Brain microvascular endothelial cell (primary cell): Measurements from ENCODE around the gene KLF16.

ENCODE experiments used
- DNase-seq: peaks from one replicate; pipeline ENCODE4 v3.0.0-alpha.2; 2020
- H3K27ac ChIP-seq: fragments of 250-450 bp; sonication (Bioruptor Pico); 2 replicates; pipeline ENCODE4 v1.5.1; 2020; ENCODE audit warnings: mild to moderate bottlenecking, moderate library complexity
- H3K27me3 ChIP-seq: fragments of 250-450 bp; sonication (Bioruptor Pico); replicated peaks from 2 replicates; pipeline ENCODE4 v1.5.1; 2020; ENCODE audit warnings: mild to moderate bottlenecking
- H3K36me3 ChIP-seq: fragments of 250-450 bp; sonication (Bioruptor Pico); replicated peaks from 2 replicates; pipeline ENCODE4 v1.5.1; 2020; ENCODE audit warnings: mild to moderate bottlenecking
- H3K4me3 ChIP-seq: 2 replicates; pipeline ENCODE4 v1.5.1; 2011; ENCODE audit warnings: low read depth, mild to moderate bottlenecking, control low read depth, low read length, moderate library complexity
- in situ Hi-C: cut with HindIII; loops from 2 replicates; pipeline ENCODE4 v1.10.0; 2017; ENCODE audit warnings: low sequenced_read_pairs, low pct_ligation_motif_present
- TF ChIP-seq, protein P1 (sequence below): IDR thresholded peaks from 2 replicates; pipeline ENCODE4 v1.5.1; 2011; ENCODE audit warnings: low read depth, mild to moderate bottlenecking, moderate library complexity, low read length, control low read depth, inconsistent platforms; ENCODE audit errors: missing control alignments

The KLF16 gene

DNA sequence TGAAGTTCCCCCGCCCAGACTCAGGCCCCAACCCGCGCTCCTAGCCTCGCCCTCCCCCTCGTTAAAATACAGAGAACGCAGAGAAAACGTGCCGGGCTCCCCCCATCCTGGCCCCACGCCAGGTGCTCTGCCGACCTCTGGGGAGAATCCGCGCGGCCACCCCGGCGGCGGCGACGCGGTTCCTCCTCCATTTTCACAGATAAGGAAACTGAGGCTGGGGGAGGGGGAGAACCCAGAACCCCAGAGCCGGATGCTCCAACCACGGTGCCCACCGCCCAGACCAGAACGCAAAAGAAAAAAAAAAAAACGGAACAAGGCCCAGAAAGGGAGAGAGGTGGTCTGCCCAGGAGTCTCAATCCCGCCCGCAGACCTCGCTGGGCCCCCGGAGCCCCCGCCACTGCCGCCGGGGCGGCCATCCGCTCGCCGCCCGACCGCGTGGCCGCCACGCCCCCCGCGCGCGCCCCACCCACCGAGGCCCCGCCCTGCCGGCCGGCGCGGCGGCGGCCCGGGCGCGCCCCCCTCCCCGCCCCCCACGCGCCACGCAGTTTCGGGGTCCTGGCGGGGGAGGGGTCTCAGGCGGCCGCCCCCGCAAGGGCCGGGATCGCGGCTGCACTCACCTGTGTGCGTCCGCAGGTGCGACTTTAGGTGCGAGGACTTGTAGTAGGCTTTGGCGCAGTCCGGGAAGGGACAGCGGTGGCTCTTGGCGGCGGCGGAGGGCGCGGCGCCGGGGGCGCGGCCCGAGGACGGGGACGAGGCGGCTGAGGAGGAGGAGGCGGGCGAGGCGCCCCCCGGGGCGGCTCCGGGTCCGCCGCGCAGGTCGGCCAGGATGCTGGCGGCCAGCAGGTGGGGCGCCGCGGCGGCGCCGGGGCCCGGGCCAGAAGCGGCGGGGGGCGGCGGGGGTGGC, 703 bp downstream of the KLF16 start:
- TF ChIP-seq, protein P1, sequence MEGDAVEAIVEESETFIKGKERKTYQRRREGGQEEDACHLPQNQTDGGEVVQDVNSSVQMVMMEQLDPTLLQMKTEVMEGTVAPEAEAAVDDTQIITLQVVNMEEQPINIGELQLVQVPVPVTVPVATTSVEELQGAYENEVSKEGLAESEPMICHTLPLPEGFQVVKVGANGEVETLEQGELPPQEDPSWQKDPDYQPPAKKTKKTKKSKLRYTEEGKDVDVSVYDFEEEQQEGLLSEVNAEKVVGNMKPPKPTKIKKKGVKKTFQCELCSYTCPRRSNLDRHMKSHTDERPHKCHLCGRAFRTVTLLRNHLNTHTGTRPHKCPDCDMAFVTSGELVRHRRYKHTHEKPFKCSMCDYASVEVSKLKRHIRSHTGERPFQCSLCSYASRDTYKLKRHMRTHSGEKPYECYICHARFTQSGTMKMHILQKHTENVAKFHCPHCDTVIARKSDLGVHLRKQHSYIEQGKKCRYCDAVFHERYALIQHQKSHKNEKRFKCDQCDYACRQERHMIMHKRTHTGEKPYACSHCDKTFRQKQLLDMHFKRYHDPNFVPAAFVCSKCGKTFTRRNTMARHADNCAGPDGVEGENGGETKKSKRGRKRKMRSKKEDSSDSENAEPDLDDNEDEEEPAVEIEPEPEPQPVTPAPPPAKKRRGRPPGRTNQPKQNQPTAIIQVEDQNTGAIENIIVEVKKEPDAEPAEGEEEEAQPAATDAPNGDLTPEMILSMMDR, result no peak
- Histone ChIP-seq H3K27me3 (no peaks in the 10 kb centered on the region), H3K36me3 (no peaks in the 10 kb centered on the region), H3K4me3 (peak overlapping the region; percentile 83), H3K27ac (peak overlapping the region; percentile 49)
- in situ Hi-C loops, result no loop called here
- DNase-seq, result no peak

DNA sequence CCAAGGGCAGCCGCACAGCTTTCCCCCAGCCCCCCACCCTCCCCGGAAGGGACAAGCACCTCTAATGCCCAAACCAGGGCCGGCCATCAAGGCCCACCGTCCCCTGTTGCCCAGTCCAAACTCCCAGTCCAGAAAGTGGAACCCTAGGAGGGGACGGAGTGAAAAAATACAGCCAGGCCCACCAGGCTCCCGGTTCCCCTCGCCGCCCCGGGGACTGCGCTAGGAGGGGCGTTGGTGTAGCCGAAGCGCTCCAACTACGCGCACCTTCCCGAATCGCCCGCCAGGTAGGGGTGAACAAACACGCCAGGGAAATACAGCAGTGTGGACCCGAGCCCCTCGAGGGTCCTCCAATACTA, 1.3 kb downstream of the KLF16 start:
- Histone ChIP-seq H3K36me3 (no peaks in the 10 kb centered on the region), H3K27me3 (no peaks in the 10 kb centered on the region), H3K27ac (peak overlapping the region; percentile 22), H3K4me3 (peak overlapping the region; percentile 83)
- DNase-seq, result no peak
- in situ Hi-C loops, result no loop called here
- TF ChIP-seq, protein P1, result no peak

DNA sequence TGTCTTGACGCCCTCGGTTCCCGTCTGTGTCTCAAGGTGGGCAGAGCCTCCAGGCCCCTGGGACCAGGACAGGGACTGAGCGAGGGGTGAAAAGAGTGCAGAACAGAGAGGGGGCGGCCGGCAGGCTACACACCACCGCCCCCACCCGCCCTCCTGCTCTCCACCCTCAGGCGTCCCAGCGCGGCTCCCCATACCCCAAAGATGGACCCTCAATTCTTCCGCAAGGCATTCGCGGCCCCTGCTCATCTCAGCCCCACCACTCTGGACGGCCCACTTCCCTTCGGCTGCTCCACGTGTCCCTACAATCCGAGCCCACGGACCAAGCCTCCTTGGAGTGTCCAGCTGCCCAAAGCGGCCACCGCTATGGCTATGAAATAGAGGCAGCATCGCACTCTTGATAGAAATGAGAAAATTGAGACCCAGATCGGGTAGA, 1.8 kb downstream of the KLF16 start:
- Histone ChIP-seq H3K27me3 (no peaks in the 10 kb centered on the region), H3K4me3 (peak overlapping the region; percentile 83), H3K27ac (no peak overlapping the region), H3K36me3 (no peaks in the 10 kb centered on the region)
- DNase-seq, result no peak
- TF ChIP-seq, protein P1, result no peak
- in situ Hi-C loops, result no loop called here

DNA sequence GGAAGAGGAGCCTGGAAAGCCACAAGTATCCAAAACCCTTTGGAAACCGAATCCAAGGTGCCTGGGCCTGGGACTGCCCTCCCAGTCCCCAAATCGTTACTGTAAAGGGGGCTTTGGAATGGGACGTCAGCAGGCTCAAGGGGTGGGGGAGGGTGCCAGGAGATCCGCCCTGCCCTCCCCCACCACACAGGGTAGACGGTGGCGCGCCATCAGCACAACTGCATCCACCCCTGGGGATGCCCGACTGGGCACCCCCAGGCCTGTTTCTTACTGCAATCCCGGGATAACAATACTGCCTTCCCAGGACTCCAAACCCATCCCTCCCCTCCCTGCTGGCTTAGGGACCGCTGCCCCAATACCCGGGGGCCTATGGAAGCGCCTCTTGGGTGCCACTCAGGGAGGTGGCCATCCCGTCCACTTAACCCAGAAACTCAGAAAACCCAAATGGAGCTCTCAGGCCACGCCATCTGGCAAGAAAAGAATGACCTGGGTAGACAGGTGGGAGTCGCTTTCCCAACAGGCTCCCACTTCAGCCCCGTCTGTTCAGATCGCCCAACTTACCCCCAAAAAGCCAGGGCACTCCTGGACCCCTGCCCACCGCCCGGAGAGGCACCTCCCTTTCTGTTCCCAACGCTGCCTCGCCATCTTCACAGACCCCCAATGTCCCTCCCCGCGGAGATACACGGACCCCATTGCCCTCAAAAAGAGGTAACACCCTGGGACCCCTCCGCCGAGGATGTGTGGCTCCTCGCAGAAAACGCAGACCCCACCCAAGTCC, 2.4 kb downstream of the KLF16 start:
- peak overlapping the region; percentile 83 for H3K4me3 ChIP-seq

DNA sequence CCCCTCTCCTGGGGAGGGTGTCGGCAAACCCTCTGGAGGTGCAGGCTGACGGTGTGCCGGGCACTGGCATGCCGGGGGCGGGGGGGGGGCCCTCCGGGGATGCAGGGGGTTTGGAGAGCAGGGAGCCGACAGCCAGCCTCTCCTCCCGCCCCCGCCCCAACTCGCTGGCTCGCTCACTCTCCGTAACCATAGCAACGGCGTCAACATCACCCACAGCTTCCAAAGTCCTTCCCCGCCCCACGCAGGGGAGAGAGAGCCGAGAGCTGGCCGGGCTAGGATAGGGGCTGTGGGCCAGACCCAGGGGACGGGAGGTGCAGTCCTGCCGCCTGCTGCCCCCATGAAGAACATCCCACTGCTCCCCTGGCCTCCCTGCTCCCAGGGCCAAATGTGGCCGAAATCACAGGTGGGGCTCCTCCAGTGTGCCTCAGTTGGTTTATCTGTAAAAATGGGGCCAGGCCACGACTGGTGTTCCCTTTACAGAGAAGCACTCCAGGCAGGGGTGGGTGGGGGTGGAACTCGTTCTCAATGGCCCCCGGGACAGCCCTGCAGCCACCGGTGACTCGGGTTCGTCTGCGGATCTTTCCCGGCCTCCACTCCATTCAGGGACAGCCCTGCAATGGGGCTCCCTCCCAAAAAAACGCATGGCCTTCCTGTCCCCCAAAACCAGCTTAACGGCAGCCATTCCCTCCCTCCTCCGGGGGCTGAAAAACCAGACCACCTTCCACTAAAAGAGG, 3.2 kb downstream of the KLF16 start:
- DNase-seq, result peak; percentile 78
- H3K36me3 ChIP-seq, result no peaks in the 10 kb centered on the region
- in situ Hi-C loops, result no loop called here
- TF ChIP-seq, protein P1, result peak; percentile 7
- H3K27ac ChIP-seq, result peak overlapping the region; percentile 64
- H3K4me3 ChIP-seq, result peak overlapping the region; percentile 83
- H3K27me3 ChIP-seq, result no peaks in the 10 kb centered on the region

More for the DNA sequence above, 2.4 kb downstream of the KLF16 start:
- in situ Hi-C loops, result no loop called here
- Histone ChIP-seq H3K27ac (peak overlapping the region; percentile 64), H3K36me3 (no peaks in the 10 kb centered on the region), H3K27me3 (no peaks in the 10 kb centered on the region)
- no peak for DNase-seq
- TF ChIP-seq, protein P1, result no peak
